GM23248 (cell line): ENCODE measurements around the gene SLC5A5. TPM values are rescaled to one million over a fixed set of nuclear protein-coding genes. Genes with fewer than 3 reads are reported as not detected.

Experiments used
- DNase-seq: peaks from one replicate; pipeline ENCODE4 v3.0.0-alpha.2; 2015
- H2AFZ ChIP-seq: fragments of 200-600 bp; sonication (generic); 2 replicates; pipeline ENCODE4 v1.6.1; 2016; ENCODE audit warnings: antibody characterized with exemption
- H3F3A ChIP-seq: fragments of 200-600 bp; sonication (generic); 2 replicates; pipeline ENCODE4 v1.6.1; 2016; ENCODE audit warnings: mild to moderate bottlenecking, antibody characterized with exemption, mixed run types; ENCODE audit not compliant: insufficient read depth
- H3K27ac ChIP-seq: fragments of 200-600 bp; sonication (generic); 2 replicates; pipeline ENCODE4 v1.5.1; 2016; ENCODE audit warnings: mild to moderate bottlenecking
- H3K27me3 ChIP-seq: fragments of 200-600 bp; sonication (generic); replicated peaks from 2 replicates; pipeline ENCODE4 v1.6.1; 2016; ENCODE audit warnings: mild to moderate bottlenecking; ENCODE audit not compliant: insufficient read depth
- H3K36me3 ChIP-seq: fragments of 200-600 bp; sonication (generic); 2 replicates; pipeline ENCODE4 v1.6.1; 2016; ENCODE audit warnings: low read depth, mild to moderate bottlenecking
- H3K4me1 ChIP-seq: fragments of 200-600 bp; sonication (generic); 2 replicates; pipeline ENCODE4 v1.6.1; 2016; ENCODE audit warnings: mild to moderate bottlenecking; ENCODE audit not compliant: insufficient read depth
- H3K4me2 ChIP-seq: fragments of 200-600 bp; sonication (generic); one replicate; pipeline ENCODE4 v1.6.1; 2016; ENCODE audit warnings: mild to moderate bottlenecking; ENCODE audit not compliant: unreplicated experiment
- H3K4me3 ChIP-seq: fragments of 200-600 bp; sonication (generic); 2 replicates; pipeline ENCODE4 v1.5.1; 2016; ENCODE audit warnings: mild to moderate bottlenecking
- H3K79me2 ChIP-seq: fragments of 200-600 bp; sonication (generic); 2 replicates; pipeline ENCODE4 v1.6.1; 2016; ENCODE audit warnings: mild to moderate bottlenecking; ENCODE audit not compliant: insufficient read depth
- H3K9ac ChIP-seq: fragments of 200-600 bp; sonication (generic); 2 replicates; pipeline ENCODE4 v1.6.1; 2016; ENCODE audit warnings: mild to moderate bottlenecking
- H3K9me2 ChIP-seq: fragments of 200-600 bp; sonication (generic); 2 replicates; pipeline ENCODE4 v1.6.1; 2016; ENCODE audit warnings: mixed run types, mild to moderate bottlenecking, moderate library complexity; ENCODE audit not compliant: insufficient read depth
- H3K9me3 ChIP-seq: fragments of 200-600 bp; sonication (generic); one replicate; pipeline ENCODE4 v1.6.1; 2017; ENCODE audit warnings: low read depth
- H4K20me1 ChIP-seq: fragments of 200-600 bp; sonication (generic); 2 replicates; pipeline ENCODE4 v1.6.0; 2016; ENCODE audit not compliant: insufficient read depth
- EZH2 ChIP-seq: fragments of 200-600 bp; sonication (generic); IDR thresholded peaks from 2 replicates; pipeline ENCODE4 v1.6.1; 2018; ENCODE audit warnings: antibody characterized with exemption, mild to moderate bottlenecking; ENCODE audit not compliant: insufficient read depth, poor library complexity, severe bottlenecking
- EZH2phosphoT487 ChIP-seq: fragments of 200-600 bp; sonication (generic); IDR thresholded peaks from 2 replicates; pipeline ENCODE4 v1.6.1; 2018; ENCODE audit warnings: antibody characterized with exemption, moderate library complexity, mild to moderate bottlenecking, low read depth; ENCODE audit not compliant: insufficient read depth
- WGBS, 2 experiments: methylation state at CpG; one replicate each; pipeline ENCODE4 v1.1.6; 2015 to 2017; ENCODE audit warnings: low lambda C conversion rate in 2 of 2, low coverage in 1 of 2; ENCODE audit errors: missing lambda C conversion rate in 2 of 2; 5-methylcytosine and 5-hydroxymethylcytosine counted together
- in situ Hi-C: fragments of 300-500 bp; cut with MboI; formaldehyde crosslinking; loops from 2 replicates; pipeline ENCODE4 v1.15.0; 2020
- polyA plus RNA-seq: library from polyadenylated mRNA; unstranded; fragments of >200 nt; fragmentation: Nextera tagmentation; extraction: Ambion mirVana; gene quantifications from 2 replicates; pipeline ENCODE4 v1.2.1, GENCODE V29; 2016
- total RNA-seq: library from RNA; depleted of rRNA; stranded (reverse); fragments of >200 nt; shearing (Covaris generic); gene quantifications from 2 replicates; pipeline ENCODE4 v1.2.3, GENCODE V29; 2014; rRNA removed

Gene SLC5A5
- total RNA-seq (not detected in 2 replicates), polyA plus RNA-seq (not detected in 2 replicates)

- Histone ChIP-seq H3K4me2 (no peak within 1 kb of the TSS), H3K4me3 (no peak within 1 kb of the TSS), H3K9me2 (no peaks in the 10 kb centered on the region), H3F3A (no peaks in the 10 kb centered on the region), H3K79me2 (no peaks in the 10 kb centered on the region), H3K4me1 (no peaks in the 10 kb centered on the region), H3K27ac (no peak within 1 kb of the TSS), H3K9ac (no peak within 1 kb of the TSS), H4K20me1 (no peaks in the 10 kb centered on the region), H3K36me3 (no peaks in the 10 kb centered on the region), H2AFZ (no peak within 1 kb of the TSS), H3K9me3 (no peaks in the 10 kb centered on the region), H3K27me3 (peaks cover 38% of the 10 kb centered on the region)
- no peak for DNase-seq
- TF ChIP-seq EZH2phosphoT487 (no peak), EZH2 (no peak)
- in situ Hi-C loops, result no loop called here
- 7 to 9% methylated on average over 11 to 22 of the region's 26 CpGs for WGBS, 2 experiments
These were observed at the start of gene SLC5A5 for GRCh38 chr19:17871878-17872250. Gene SLC5A5, plus strand, starts transcription at chr19:17871945. Its CDS starts 375 bp downstream, at chr19:17872320.

GRCh38 chr19:17824339-17824738 lies 47.4 kb upstream of the SLC5A5 start:
- DNase-seq, result no peak
- Histone ChIP-seq H3K27me3 (no peaks in the 10 kb centered on the region), H3F3A (no peaks in the 10 kb centered on the region), H3K27ac (no peak overlapping the region), H3K9ac (no peak overlapping the region), H3K36me3 (no peaks in the 10 kb centered on the region), H3K9me2 (no peaks in the 10 kb centered on the region), H4K20me1 (no peaks in the 10 kb centered on the region), H2AFZ (no peak overlapping the region), H3K9me3 (no peaks in the 10 kb centered on the region), H3K4me3 (no peak overlapping the region), H3K4me1 (no peaks in the 10 kb centered on the region), H3K79me2 (no peaks in the 10 kb centered on the region), H3K4me2 (no peak overlapping the region)
- 40 to 55% methylated on average over 8 of the region's 8 CpGs for WGBS, 2 experiments
- in situ Hi-C loops, result no loop called here
- TF ChIP-seq EZH2 (no peak), EZH2phosphoT487 (no peak)

- Histone ChIP-seq H2AFZ (no peak overlapping the region), H3F3A (no peaks in the 10 kb centered on the region), H3K4me1 (no peaks in the 10 kb centered on the region), H3K9me2 (no peaks in the 10 kb centered on the region), H3K36me3 (no peaks in the 10 kb centered on the region), H3K79me2 (no peaks in the 10 kb centered on the region), H3K27me3 (no peaks in the 10 kb centered on the region), H4K20me1 (no peaks in the 10 kb centered on the region), H3K9ac (no peak overlapping the region), H3K4me2 (no peak overlapping the region), H3K4me3 (no peak overlapping the region), H3K9me3 (no peaks in the 10 kb centered on the region), H3K27ac (no peak overlapping the region)
- DNase-seq, result no peak
- in situ Hi-C loops, result no loop called here
- WGBS, 2 experiments, result 83% methylated on average over 13 of the region's 13 CpGs
- TF ChIP-seq EZH2phosphoT487 (no peak), EZH2 (no peak)
These were observed 45.2 kb upstream of the SLC5A5 start for GRCh38 chr19:17826508-17827056.

- Histone ChIP-seq H3K79me2 (no peaks in the 10 kb centered on the region), H3K9me2 (no peaks in the 10 kb centered on the region), H3K27ac (no peak overlapping the region), H2AFZ (peak overlapping the region; percentile 27; the same call in 1 of the 2 replicates), H3K9ac (no peak overlapping the region), H3F3A (no peaks in the 10 kb centered on the region), H3K4me2 (no peak overlapping the region), H3K9me3 (no peaks in the 10 kb centered on the region), H4K20me1 (no peaks in the 10 kb centered on the region), H3K4me3 (no peak overlapping the region), H3K4me1 (no peaks in the 10 kb centered on the region), H3K36me3 (no peaks in the 10 kb centered on the region), H3K27me3 (no peaks in the 10 kb centered on the region)
- 14% methylated on average over 25 to 29 of the region's 29 CpGs for WGBS, 2 experiments
- in situ Hi-C loops, result no loop called here
- TF ChIP-seq EZH2 (no peak), EZH2phosphoT487 (no peak)
- DNase-seq, result peak; percentile 58
These were observed 41.7 kb upstream of the SLC5A5 start for GRCh38 chr19:17829855-17830566.
